Activated CD8-positive, alpha-beta T cell treated with anti-CD3 and anti-CD28 coated beads for 36 hours (primary cell): ENCODE results near the gene CHMP4A. TPM values are rescaled to one million over a fixed set of nuclear protein-coding genes. Genes with fewer than 3 reads are reported as not detected.
"Not testable (repeated sequence)": the region's sequence is repeated elsewhere in the genome, so short reads cannot be mapped to it uniquely, and the experiment has no call there.

ENCODE experiments used
- ATAC-seq: fragments of 200-7000 bp; cut with Tn5 transposase; one replicate; pipeline ENCODE4 v1.10.0; 2021; ENCODE audit warnings: mild to moderate bottlenecking, moderate library complexity
- CTCF ChIA-PET: fragments of 350-600 bp; sonication (Branson Sonifier 250); formaldehyde crosslinking; loops from one replicate; lab custom pipeline; 2021; ENCODE audit warnings: antibody characterized with exemption; lab: Charles Lee
- POLR2A ChIA-PET: fragments of 350-600 bp; sonication (Branson Sonifier 250); formaldehyde crosslinking; loops from one replicate; lab custom pipeline; 2021; ENCODE audit warnings: antibody characterized with exemption; lab: Charles Lee
- DNase-seq: peaks from one replicate; pipeline ENCODE4 v3.0.0-alpha.2; 2020
- H3K27ac Mint-ChIP-seq: one replicate; pipeline ENCODE4 v1.8.0; 2021; ENCODE audit warnings: mild to moderate bottlenecking, mixed read lengths
- H3K27me3 Mint-ChIP-seq: one replicate; pipeline ENCODE4 v1.8.0; 2021; ENCODE audit warnings: mixed read lengths
- H3K36me3 Mint-ChIP-seq: one replicate; pipeline ENCODE4 v1.8.0; 2021; ENCODE audit warnings: low read depth, mixed read lengths
- H3K4me1 Mint-ChIP-seq: one replicate; pipeline ENCODE4 v1.8.0; 2021; ENCODE audit warnings: low read depth, mixed read lengths
- H3K4me3 Mint-ChIP-seq: one replicate; pipeline ENCODE4 v1.8.0; 2021; ENCODE audit warnings: mild to moderate bottlenecking, moderate library complexity, mixed read lengths
- H3K9me3 Mint-ChIP-seq: one replicate; pipeline ENCODE4 v1.8.0; 2021; ENCODE audit warnings: mixed read lengths
- intact Hi-C: fragments of 100-400 bp; cut with micrococcal nuclease; formaldehyde crosslinking; loops from one replicate; pipeline ENCODE4 v1.10.0; 2022
- total RNA-seq, 2 experiments: library from RNA; stranded (reverse); gene quantifications; one replicate each; pipeline ENCODE4 v1.2.3, GENCODE V29; 2021
- TF ChIP-seq, protein P1 (sequence below): fragments of 200-600 bp; IDR thresholded peaks from one replicate; pipeline ENCODE4 v1.8.0; 2022; ENCODE audit warnings: antibody characterized with exemption, mild to moderate bottlenecking

Gene CHMP4A
- total RNA-seq, 2 experiments from 2014 or later = 55.6 to 61.8 TPM

DNA sequence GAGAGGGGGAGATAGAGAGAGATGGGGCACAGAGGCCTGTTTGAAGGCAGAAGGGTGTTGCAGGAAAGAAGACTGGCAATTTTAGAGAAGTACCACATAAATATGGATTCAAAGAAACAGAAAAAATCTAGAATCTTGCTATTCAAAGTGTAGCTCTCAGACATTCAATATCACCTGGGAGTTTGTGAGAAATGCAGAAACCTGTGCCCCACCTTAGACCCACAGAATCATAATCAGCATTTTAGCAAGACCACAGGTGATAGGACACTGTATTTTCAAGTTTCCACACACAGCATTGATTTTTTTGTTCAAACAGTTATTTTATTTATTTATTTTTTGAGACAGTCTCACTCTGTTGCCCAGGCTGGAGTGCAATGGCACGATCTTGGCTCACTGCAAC, 15.6 kb upstream of the CHMP4A start:
- Mint-ChIP-seq H3K4me1 (peaks cover 36% of the 10 kb centered on the region), H3K9me3 (no peaks in the 10 kb centered on the region), H3K4me3 (no peak overlapping the region), H3K27ac (no peak overlapping the region), H3K27me3 (no peaks in the 10 kb centered on the region), H3K36me3 (peaks cover 17% of the 10 kb centered on the region)
- POLR2A ChIA-PET = interaction anchor here (0.7 to 1.6 kb wide), 3 partner anchors 13 to 15 kb away, joined by 3 to 5 read pairs (median 4); partner anchors contain the start of genes CHMP4A and MDP1
- DNase-seq (no peak), ATAC-seq (no peak)
- CTCF ChIA-PET = interaction anchor here (0.8 to 2.1 kb wide), 3 partner anchors 9 to 79 kb away, joined by 3 to 14 read pairs (median 4); partner anchors contain the start of gene CIDEB
- intact Hi-C loops = no loop called here
- TF ChIP-seq, protein P1, sequence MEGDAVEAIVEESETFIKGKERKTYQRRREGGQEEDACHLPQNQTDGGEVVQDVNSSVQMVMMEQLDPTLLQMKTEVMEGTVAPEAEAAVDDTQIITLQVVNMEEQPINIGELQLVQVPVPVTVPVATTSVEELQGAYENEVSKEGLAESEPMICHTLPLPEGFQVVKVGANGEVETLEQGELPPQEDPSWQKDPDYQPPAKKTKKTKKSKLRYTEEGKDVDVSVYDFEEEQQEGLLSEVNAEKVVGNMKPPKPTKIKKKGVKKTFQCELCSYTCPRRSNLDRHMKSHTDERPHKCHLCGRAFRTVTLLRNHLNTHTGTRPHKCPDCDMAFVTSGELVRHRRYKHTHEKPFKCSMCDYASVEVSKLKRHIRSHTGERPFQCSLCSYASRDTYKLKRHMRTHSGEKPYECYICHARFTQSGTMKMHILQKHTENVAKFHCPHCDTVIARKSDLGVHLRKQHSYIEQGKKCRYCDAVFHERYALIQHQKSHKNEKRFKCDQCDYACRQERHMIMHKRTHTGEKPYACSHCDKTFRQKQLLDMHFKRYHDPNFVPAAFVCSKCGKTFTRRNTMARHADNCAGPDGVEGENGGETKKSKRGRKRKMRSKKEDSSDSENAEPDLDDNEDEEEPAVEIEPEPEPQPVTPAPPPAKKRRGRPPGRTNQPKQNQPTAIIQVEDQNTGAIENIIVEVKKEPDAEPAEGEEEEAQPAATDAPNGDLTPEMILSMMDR = no peak

DNA sequence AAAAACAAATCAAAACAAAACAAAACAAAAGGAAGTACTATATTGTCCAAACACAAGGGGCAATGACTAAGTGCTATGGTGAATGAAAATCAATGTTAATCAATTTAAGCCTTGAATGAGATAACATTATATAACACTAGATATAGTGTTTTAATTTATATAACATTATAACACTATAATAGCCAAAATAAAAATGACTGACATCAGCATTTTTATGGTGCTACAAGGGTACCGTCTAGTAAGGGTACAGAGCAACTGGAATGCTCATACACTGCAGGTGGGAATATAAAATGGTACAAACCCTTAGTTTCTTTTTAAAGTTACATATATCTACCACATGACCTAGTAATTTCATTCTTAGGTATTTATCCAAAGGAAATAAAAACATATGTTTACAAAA, 13.2 kb upstream of the CHMP4A start:
- no peaks in the 10 kb centered on the region for H3K9me3 Mint-ChIP-seq
- no peak overlapping the region for H3K4me3 Mint-ChIP-seq
- CTCF ChIA-PET = interaction anchor here (1.2 to 3.2 kb wide), 5 partner anchors 10 to 81 kb away, joined by 3 to 10 read pairs (median 5); partner anchors contain the start of genes CIDEB, MDP1 and TINF2
- no peak overlapping the region for H3K27ac Mint-ChIP-seq
- ATAC-seq (no peak), DNase-seq (no peak)
- no peaks in the 10 kb centered on the region for H3K27me3 Mint-ChIP-seq
- TF ChIP-seq, protein P1 = no peak
- peaks cover 30% of the 10 kb centered on the region for H3K4me1 Mint-ChIP-seq
- peaks cover 17% of the 10 kb centered on the region for H3K36me3 Mint-ChIP-seq
- POLR2A ChIA-PET = interaction anchor here (0.8 kb wide), 1 partner anchor 17 kb away, joined by 3 read pairs; no protein-coding TSS in a partner anchor
- intact Hi-C loops = no loop called here

DNA sequence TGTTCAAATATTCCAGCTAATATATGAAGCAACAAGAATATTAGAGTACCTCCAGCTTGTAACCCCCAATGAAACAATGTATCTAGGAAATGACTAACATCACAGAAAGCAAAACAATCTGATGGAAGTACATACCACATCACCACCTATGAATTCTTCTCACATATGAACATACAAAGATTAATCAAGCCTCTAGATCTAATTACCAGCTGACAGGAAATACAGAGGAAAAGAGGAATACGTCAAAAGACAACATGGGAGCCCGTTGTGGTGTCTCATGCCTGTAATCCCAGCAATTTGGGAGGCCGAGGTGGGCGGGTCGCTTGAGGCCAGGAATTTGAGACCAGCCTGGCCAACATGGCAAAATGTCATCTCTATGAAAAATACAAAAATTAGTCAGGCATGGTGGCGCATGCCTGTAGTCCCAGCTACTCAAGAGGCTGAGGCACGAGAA, 11.4 kb upstream of the CHMP4A start:
- ChIA-PET POLR2A (interaction anchor here (1.0 to 1.1 kb wide), 3 partner anchors 9 to 34 kb away, joined by 3 read pairs; partner anchors contain the start of gene CHMP4A), CTCF (interaction anchor here (1.2 to 3.2 kb wide), 3 partner anchors 9 to 27 kb away, joined by 3 to 10 read pairs (median 3); partner anchors contain the start of gene MDP1)
- TF ChIP-seq, protein P1 = no peak
- ATAC-seq = no peak
- Mint-ChIP-seq H3K9me3 (no peaks in the 10 kb centered on the region), H3K27me3 (no peaks in the 10 kb centered on the region), H3K36me3 (peaks cover 17% of the 10 kb centered on the region), H3K4me1 (peaks cover 24% of the 10 kb centered on the region), H3K4me3 (no peak overlapping the region), H3K27ac (no peak overlapping the region)
- DNase-seq = no peak
- intact Hi-C loops = no loop called here

DNA sequence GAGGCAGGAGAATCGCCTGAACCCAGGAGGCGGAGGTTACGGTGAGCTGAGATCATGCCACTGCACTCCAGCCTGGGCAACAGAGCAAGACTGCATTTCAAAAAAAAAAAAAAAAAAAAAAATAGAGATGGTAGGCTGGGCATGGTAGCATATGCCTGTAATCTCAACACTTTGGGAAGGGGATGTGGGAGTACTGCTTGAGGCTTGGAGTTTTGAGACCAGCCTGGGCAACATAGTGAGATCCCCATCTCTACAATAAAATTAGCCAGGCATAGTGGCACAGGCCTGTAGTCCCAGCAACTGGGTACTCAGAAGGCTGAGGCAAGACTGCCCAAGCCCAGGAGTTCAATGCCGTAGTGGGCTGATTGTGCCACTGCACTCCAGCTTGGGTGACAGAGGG, 9.7 kb upstream of the CHMP4A start:
- peaks cover 22% of the 10 kb centered on the region for H3K4me1 Mint-ChIP-seq
- intact Hi-C loops, H3K27ac Mint-ChIP-seq, H3K4me3 Mint-ChIP-seq, ATAC-seq, DNase-seq, H3K9me3 Mint-ChIP-seq, H3K27me3 Mint-ChIP-seq: not testable (repeated sequence)
- ChIA-PET CTCF (interaction anchor here (0.6 kb wide), 1 partner anchor 110 kb away, joined by 4 read pairs; no protein-coding TSS in a partner anchor), POLR2A (interaction anchor here (0.6 kb wide), 1 partner anchor 61 kb away, joined by 3 read pairs; no protein-coding TSS in a partner anchor)
- H3K36me3 Mint-ChIP-seq = peaks cover 11% of the 10 kb centered on the region

DNA sequence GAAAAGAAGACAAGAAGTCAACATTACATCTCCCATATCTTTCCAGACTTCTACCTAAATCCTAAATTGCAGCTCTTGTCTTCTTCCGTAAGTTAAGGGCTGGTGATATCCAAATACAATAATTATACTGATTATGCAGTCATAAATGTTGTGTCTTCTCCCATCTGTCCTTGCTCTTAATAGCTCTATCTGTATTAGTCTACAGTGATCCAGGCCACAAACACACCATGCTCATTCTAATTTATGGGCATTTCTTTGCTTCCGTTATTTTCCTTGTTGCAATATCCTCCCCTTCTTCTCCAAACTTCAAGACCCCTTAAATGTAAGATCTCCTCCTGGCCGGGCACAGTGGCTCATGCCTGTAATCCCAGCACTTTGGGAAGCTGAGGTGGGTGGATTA, 6.2 kb upstream of the CHMP4A start:
- ChIA-PET POLR2A (interaction anchor here (0.7 to 1.3 kb wide), 5 partner anchors 9 to 58 kb away, joined by 3 to 5 read pairs (median 3); partner anchors contain the start of gene IRF9), CTCF (interaction anchor here (0.7 to 2.6 kb wide), 5 partner anchors 9 to 89 kb away, joined by 3 to 12 read pairs (median 6); partner anchors contain the start of genes CIDEB and TINF2)
- ATAC-seq (no peak), DNase-seq (no peak)
- intact Hi-C loops = no loop called here
- no peak overlapping the region for H3K4me3 Mint-ChIP-seq
- H3K9me3 Mint-ChIP-seq = no peaks in the 10 kb centered on the region
- H3K27ac Mint-ChIP-seq = no peak overlapping the region
- H3K4me1 Mint-ChIP-seq = peaks cover 19% of the 10 kb centered on the region
- H3K27me3 Mint-ChIP-seq = no peaks in the 10 kb centered on the region
- TF ChIP-seq, protein P1 = no peak
- peaks cover 9% of the 10 kb centered on the region for H3K36me3 Mint-ChIP-seq
